B cell (primary cell): Measurements from ENCODE around the gene FOXR2.

ENCODE experiments used
- CTCF ChIP-seq: fragments of 200-600 bp; IDR thresholded peaks from one replicate; pipeline ENCODE4 v1.8.0; 2022; ENCODE audit warnings: antibody characterized with exemption, mild to moderate bottlenecking
- EZH2 ChIP-seq: IDR thresholded peaks from 2 replicates; pipeline ENCODE4 v1.6.1; 2012; ENCODE audit warnings: borderline replicate concordance, low read depth, mild to moderate bottlenecking, moderate library complexity, low read length; ENCODE audit not compliant: insufficient read depth, poor library complexity, severe bottlenecking

DNA sequence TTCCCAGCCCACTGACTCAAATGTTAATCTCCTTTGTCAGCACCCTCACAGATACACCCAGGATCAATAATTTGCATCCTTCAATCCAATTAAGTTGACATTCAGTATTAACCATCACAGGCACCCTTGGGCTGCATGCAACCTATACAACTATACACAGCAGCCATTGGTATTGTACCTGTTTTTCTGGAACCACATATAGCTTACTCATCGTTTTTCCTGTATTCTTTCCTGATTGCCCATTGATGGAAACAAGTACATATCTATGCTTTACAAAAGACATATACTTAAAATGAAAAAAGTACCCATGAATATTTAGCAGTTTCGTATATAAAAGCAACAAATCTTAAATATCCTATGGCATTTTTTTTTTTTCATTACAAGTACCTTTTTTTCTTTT, 3.7 kb upstream of the FOXR2 start:
- TF ChIP-seq CTCF (no peak), EZH2 (no peak)
